GM21825 (cell line): ENCODE results near the gene STK24.

Experiments
- ATAC-seq: cut with Tn5 transposase; IDR thresholded peaks from one replicate; pipeline ENCODE4 v1.9.1; 2021; ENCODE audit warnings: mild to moderate bottlenecking, moderate library complexity; ENCODE audit not compliant: unreplicated experiment

Gene STK24

GRCh38 chr13:98535501-98536354 lies 41.2 kb downstream of the STK24 start:
- ATAC-seq, result no peak

GRCh38 chr13:98534821-98535220 lies 42.1 kb downstream of the STK24 start:
- ATAC-seq, result no peak

GRCh38 chr13:98533912-98534311 lies 43.0 kb downstream of the STK24 start:
- ATAC-seq, result no peak

- no peak for ATAC-seq
Observed at GRCh38 chr13:98532254-98532653, 44.7 kb downstream of the STK24 start.

GRCh38 chr13:98530217-98530616 lies 46.7 kb downstream of the STK24 start:
- no peak for ATAC-seq

GRCh38 chr13:98529171-98529570 lies 47.7 kb downstream of the STK24 start:
- ATAC-seq, result no peak

GRCh38 chr13:98528663-98529064 lies 48.2 kb downstream of the STK24 start:
- ATAC-seq, result no peak

- ATAC-seq, result no peak
Observed at GRCh38 chr13:98527526-98527925, 49.4 kb downstream of the STK24 start.

GRCh38 chr13:98526182-98526512 lies 50.8 kb downstream of the STK24 start:
- ATAC-seq, result no peak

GRCh38 chr13:98525456-98526181 lies 51.3 kb downstream of the STK24 start:
- no peak for ATAC-seq

GRCh38 chr13:98524793-98525192 lies 52.1 kb downstream of the STK24 start:
- no peak for ATAC-seq

- no peak for ATAC-seq
Observed at GRCh38 chr13:98524391-98524790, 52.5 kb downstream of the STK24 start.

GRCh38 chr13:98523455-98524102 lies 53.3 kb downstream of the STK24 start:
- ATAC-seq, result peak; percentile 48

- no peak for ATAC-seq
Observed at GRCh38 chr13:98522371-98522770, 54.5 kb downstream of the STK24 start.

- ATAC-seq, result no peak
Observed at GRCh38 chr13:98521461-98522247, 55.3 kb downstream of the STK24 start.

GRCh38 chr13:98520674-98521449 lies 56.0 kb downstream of the STK24 start:
- no peak for ATAC-seq

- no peak for ATAC-seq
Observed at GRCh38 chr13:98519976-98520375, 56.9 kb downstream of the STK24 start.

GRCh38 chr13:98517576-98518310 lies 59.2 kb downstream of the STK24 start:
- peak; percentile 32 for ATAC-seq

GRCh38 chr13:98515818-98516465 lies 61.0 kb downstream of the STK24 start:
- ATAC-seq, result no peak
